Lung microvascular endothelial cell (primary cell): Measurements from ENCODE around the gene ADCY10. TPM values are rescaled to one million over a fixed set of nuclear protein-coding genes. Genes with fewer than 3 reads are reported as not detected.

ENCODE experiments used
- total RNA-seq: library from RNA; depleted of rRNA; stranded (reverse); fragments of >200 nt; gene quantifications from 2 replicates; pipeline ENCODE4 v1.2.1, GENCODE V29; 2014

ADCY10 gene
- total RNA-seq, 1 donor from 2014 or later, result not detected

Other genes starting within 250 kb of the ADCY10 start
- gene MPZL1, start 192.2 kb downstream of the ADCY10 start, total RNA-seq, result 77.8 and 85.1 TPM in 2 replicates
- 37.5 and 39.2 TPM in 2 replicates for gene DCAF6, start 22.5 kb upstream of the ADCY10 start, total RNA-seq
- 19.0 and 19.6 TPM in 2 replicates for gene MPC2, start 22.9 kb upstream of the ADCY10 start, total RNA-seq
- 9.5 and 11.6 TPM in 2 replicates for gene GPR161, start 222.8 kb upstream of the ADCY10 start, total RNA-seq